ENCODE data around the gene PDE7B. TPM values are rescaled to one million over a fixed set of nuclear protein-coding genes. Genes with fewer than 3 reads are reported as not detected.
A peak's percentile ranks its signal among the peaks of the same experiment; 100 is the strongest.

PDE7B gene
- total and polyA plus RNA-seq, 2 donors from 2014 or later: 4.6 to 15.4 TPM

DNA sequence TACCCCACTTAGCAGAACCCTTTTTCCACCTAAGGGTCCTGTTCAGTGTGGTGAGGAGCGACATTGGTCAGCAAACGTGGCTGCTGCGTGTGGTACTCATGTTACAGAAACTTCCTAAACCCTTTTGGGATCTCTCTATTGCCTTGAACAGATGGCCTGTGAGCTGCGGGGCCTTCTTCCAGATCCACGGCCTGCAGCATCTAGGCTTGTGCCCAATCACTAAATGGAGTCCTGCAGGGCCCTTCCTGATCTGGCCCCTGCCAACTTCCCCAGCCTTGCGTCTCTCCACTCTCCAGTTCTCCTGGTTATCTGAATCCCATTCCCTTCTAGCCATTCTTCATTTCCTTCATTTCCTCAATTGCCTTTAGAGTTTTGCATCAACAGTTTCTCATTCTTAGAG is 85.6 kb downstream of the PDE7B start:
- FAIRE-seq (no peak), DNase-seq (peak in 1 of 5 donors; percentile 35)
- no peak for TF ChIP-seq CTCF (IDR thresholded peaks at IDR 0.05; ENCODE audit: borderline replicate concordance, extremely low read depth, insufficient read depth)

GRCh38 chr6:135938576-135939207 is 87.2 kb downstream of the PDE7B start:
- Histone ChIP-seq H3K27me3 (ENCODE audit: control insufficient read depth, insufficient read depth, low read length) (no peaks in the 10 kb centered on the region), H3K4me3 (ENCODE audit: low read length in 3 of 3) (no peak overlapping the region), H3K27ac (ENCODE audit: low read depth in 2 of 2, low read length in 2 of 2) (no peak overlapping the region), H3K9ac (ENCODE audit: low read length in 3 of 3) (no peak overlapping the region), H3K9me3 (ENCODE audit: control insufficient read depth in 2 of 3, insufficient read depth in 1 of 3, low read length in 3 of 3) (no peaks in the 10 kb centered on the region), H3K4me1 (ENCODE audit: control insufficient read depth in 2 of 3, insufficient read depth in 2 of 3, low read depth in 1 of 3, low read length in 3 of 3) (peaks cover 0 to 2% (median 0%) of the 10 kb centered on the region in 3 donors), H3K36me3 (ENCODE audit: control insufficient read depth in 2 of 3, insufficient read depth in 3 of 3, low read length in 3 of 3) (no peaks in the 10 kb centered on the region)
- peak; percentile 20 for TF ChIP-seq CTCF (IDR thresholded peaks at IDR 0.05; ENCODE audit: borderline replicate concordance, extremely low read depth, insufficient read depth)
- DNase-seq (no peak), FAIRE-seq (no peak)
- intact Hi-C loops (cut with DNase I): no loop called here

More for the DNA sequence above, 85.6 kb downstream of the PDE7B start:
- Histone ChIP-seq H3K4me1 (ENCODE audit: control insufficient read depth in 2 of 3, insufficient read depth in 2 of 3, low read depth in 1 of 3, low read length in 3 of 3) (peaks cover 0 to 2% (median 0%) of the 10 kb centered on the region in 3 donors), H3K27ac (ENCODE audit: low read depth in 2 of 2, low read length in 2 of 2) (no peak overlapping the region), H3K4me3 (ENCODE audit: low read length in 3 of 3) (no peak overlapping the region), H3K9ac (ENCODE audit: low read length in 3 of 3) (no peak overlapping the region), H3K36me3 (ENCODE audit: control insufficient read depth in 2 of 3, insufficient read depth in 3 of 3, low read length in 3 of 3) (no peaks in the 10 kb centered on the region), H3K27me3 (ENCODE audit: control insufficient read depth, insufficient read depth, low read length) (no peaks in the 10 kb centered on the region), H3K9me3 (ENCODE audit: control insufficient read depth in 2 of 3, insufficient read depth in 1 of 3, low read length in 3 of 3) (no peaks in the 10 kb centered on the region)
- intact Hi-C loops (cut with DNase I): no loop called here

- TF ChIP-seq CTCF (IDR thresholded peaks at IDR 0.05; ENCODE audit: borderline replicate concordance, extremely low read depth, insufficient read depth): no peak
- H3K27me3 ChIP-seq (ENCODE audit: control insufficient read depth, insufficient read depth, low read length): no peaks in the 10 kb centered on the region
- no peaks in the 10 kb centered on the region for H3K36me3 ChIP-seq (ENCODE audit: control insufficient read depth in 2 of 3, insufficient read depth in 3 of 3, low read length in 3 of 3)
- no peak overlapping the region for H3K4me3 ChIP-seq (ENCODE audit: low read length in 3 of 3)
- DNase-seq (peak in 1 of 5 donors; percentile 12), FAIRE-seq (no peak)
- no peaks in the 10 kb centered on the region for H3K9me3 ChIP-seq (ENCODE audit: control insufficient read depth in 2 of 3, insufficient read depth in 1 of 3, low read length in 3 of 3)
- H3K9ac ChIP-seq (ENCODE audit: low read length in 3 of 3): no peak overlapping the region
- no peak overlapping the region for H3K27ac ChIP-seq (ENCODE audit: low read depth in 2 of 2, low read length in 2 of 2)
- intact Hi-C loops (cut with DNase I): no loop called here
- H3K4me1 ChIP-seq (ENCODE audit: control insufficient read depth in 2 of 3, insufficient read depth in 2 of 3, low read depth in 1 of 3, low read length in 3 of 3): peaks cover 0 to 2% (median 0%) of the 10 kb centered on the region in 3 donors
Measured at GRCh38 chr6:135939208-135939591, 87.7 kb downstream of the PDE7B start.

Data from kidney (tissue), 14 donors.